Effector memory CD8-positive, alpha-beta T cell (primary cell): ENCODE measurements around the gene SOCS7.
A peak's percentile ranks its signal among the peaks of the same experiment; 100 is the strongest.

Source experiments
- ATAC-seq: fragments of 150-1000 bp; cut with Tn5 transposase; replicated peaks from 2 replicates; pipeline ENCODE4 v1.10.0; 2021; ENCODE audit warnings: mild to moderate bottlenecking, moderate library complexity
- DNase-seq, 3 experiments: peaks; one replicate each; pipeline ENCODE4 v3.0.0; 2021
- H3K27ac Mint-ChIP-seq, 2 donors: one replicate each; pipeline ENCODE4 v1.8.0; 2022; ENCODE audit warnings: mild to moderate bottlenecking in 2 of 2, mixed read lengths in 2 of 2, moderate library complexity in 2 of 2
- H3K27me3 Mint-ChIP-seq, 2 donors: one replicate each; pipeline ENCODE4 v1.8.0; 2022; ENCODE audit warnings: mixed read lengths in 2 of 2
- H3K36me3 Mint-ChIP-seq: one replicate; pipeline ENCODE4 v1.8.0; 2022; ENCODE audit warnings: mild to moderate bottlenecking, moderate library complexity, mixed read lengths; ENCODE audit not compliant: insufficient read depth
- H3K4me1 Mint-ChIP-seq, 2 donors: one replicate each; pipeline ENCODE4 v1.8.0; 2022; ENCODE audit warnings: low read depth in 2 of 2, mixed read lengths in 2 of 2
- H3K4me3 Mint-ChIP-seq, 2 donors: one replicate each; pipeline ENCODE4 v1.8.0; 2022; ENCODE audit warnings: mild to moderate bottlenecking in 2 of 2, mixed read lengths in 2 of 2, moderate library complexity in 2 of 2
- H3K9me3 Mint-ChIP-seq, 2 donors: one replicate each; pipeline ENCODE4 v1.8.0; 2022; ENCODE audit warnings: mixed read lengths in 2 of 2
- total RNA-seq, 9 experiments: gene quantifications; one replicate each; lab custom pipeline; 2026; lab: John Stamatoyannopoulos, UW

The SOCS7 gene
- total RNA-seq: 27.6 to 75.2 (median 48.8) reads per million in 9 experiments

DNA sequence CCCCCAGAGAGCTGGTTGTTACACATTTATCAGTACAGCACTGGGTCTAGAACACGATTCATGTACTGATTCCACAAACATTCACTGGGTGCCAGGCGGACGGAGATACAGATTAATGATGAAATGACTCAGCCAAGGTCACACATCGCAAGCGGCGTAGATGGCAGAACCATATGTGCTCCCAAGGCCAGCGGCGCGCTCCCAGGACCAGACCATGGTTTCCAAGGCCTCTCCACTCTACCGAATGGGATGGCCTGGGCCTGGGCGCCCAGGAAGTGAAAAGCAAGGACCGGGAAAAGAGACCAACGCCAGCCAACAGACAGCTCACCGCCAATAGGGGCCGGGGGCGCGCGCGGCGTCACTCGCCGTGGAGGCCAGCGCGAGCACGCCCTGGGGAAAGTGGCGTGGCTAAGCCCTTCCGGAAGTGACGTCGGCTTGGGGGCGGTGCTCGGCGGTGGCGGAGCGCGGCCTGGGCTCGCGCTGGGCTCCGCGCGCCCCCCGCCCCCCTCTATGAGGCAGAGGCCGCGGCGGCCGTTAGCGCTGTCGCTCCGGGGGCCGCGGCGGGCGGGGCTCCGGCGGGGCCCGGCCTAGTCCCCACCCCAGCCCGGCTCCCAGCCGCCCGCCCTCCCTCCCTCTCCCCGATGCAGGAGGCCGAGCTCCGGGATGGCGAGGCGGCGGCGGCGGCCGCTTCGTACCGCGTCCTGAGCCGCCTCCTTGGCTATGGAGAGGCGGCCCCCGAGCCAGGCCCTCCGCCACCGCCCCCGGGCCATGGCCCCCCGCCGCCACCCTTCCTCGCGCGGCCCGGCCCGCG, at the start of gene SOCS7:
Gene SOCS7, plus strand, starts transcription at position 433 of the 811 bp plus-strand sequence. Its CDS starts 209 bp downstream, at position 642.
- H3K4me1 Mint-ChIP-seq: peaks cover 36 to 41% of the 10 kb centered on the region in 2 donors
- H3K4me3 Mint-ChIP-seq: peak within 1 kb of the TSS; percentile 95
- no peaks in the 10 kb centered on the region for H3K27me3 Mint-ChIP-seq
- peak; percentile 92 to 93 (median 92) for DNase-seq
- ATAC-seq: peak; percentile 91
- H3K27ac Mint-ChIP-seq: peak within 1 kb of the TSS; percentile 93 to 95
- H3K36me3 Mint-ChIP-seq: peaks cover 5% of the 10 kb centered on the region
- H3K9me3 Mint-ChIP-seq: no peaks in the 10 kb centered on the region

GRCh38 chr17:38315497-38315896, 36.1 kb upstream of the SOCS7 start:
- no peak overlapping the region for H3K4me3 Mint-ChIP-seq
- no peak for DNase-seq
- H3K4me1 Mint-ChIP-seq: peaks cover 0 to 4% of the 10 kb centered on the region in 2 donors
- ATAC-seq: no peak
- no peaks in the 10 kb centered on the region for H3K27me3 Mint-ChIP-seq
- peaks cover 51% of the 10 kb centered on the region for H3K36me3 Mint-ChIP-seq
- no peaks in the 10 kb centered on the region for H3K9me3 Mint-ChIP-seq
- no peak overlapping the region for H3K27ac Mint-ChIP-seq

GRCh38 chr17:38317081-38317480, 34.6 kb upstream of the SOCS7 start:
- no peak for ATAC-seq

GRCh38 chr17:38320482-38320881, 31.2 kb upstream of the SOCS7 start:
- H3K36me3 Mint-ChIP-seq: peaks cover 31% of the 10 kb centered on the region
- H3K9me3 Mint-ChIP-seq: no peaks in the 10 kb centered on the region
- peaks cover 0 to 4% of the 10 kb centered on the region in 2 donors for H3K4me1 Mint-ChIP-seq
- H3K4me3 Mint-ChIP-seq: no peak overlapping the region
- no peak for DNase-seq
- no peaks in the 10 kb centered on the region for H3K27me3 Mint-ChIP-seq
- no peak for ATAC-seq
- H3K27ac Mint-ChIP-seq: no peak overlapping the region

More at GRCh38 chr17:38317081-38317480, 34.6 kb upstream of the SOCS7 start:
- Mint-ChIP-seq H3K4me1 (peaks cover 0 to 4% of the 10 kb centered on the region in 2 donors), H3K4me3 (no peak overlapping the region), H3K27me3 (no peaks in the 10 kb centered on the region), H3K36me3 (peaks cover 47% of the 10 kb centered on the region), H3K9me3 (no peaks in the 10 kb centered on the region), H3K27ac (no peak overlapping the region)
- DNase-seq: no peak

- H3K4me3 Mint-ChIP-seq: no peak overlapping the region
- H3K27me3 Mint-ChIP-seq: peaks cover 0 to 6% of the 10 kb centered on the region in 2 donors
- ATAC-seq (peak; percentile 86), DNase-seq (peak; percentile 66 to 75 (median 72))
- H3K4me1 Mint-ChIP-seq: no peaks in the 10 kb centered on the region
- peaks cover 19% of the 10 kb centered on the region for H3K36me3 Mint-ChIP-seq
- no peaks in the 10 kb centered on the region for H3K9me3 Mint-ChIP-seq
- H3K27ac Mint-ChIP-seq: no peak overlapping the region
Observed at GRCh38 chr17:38322156-38322779, 29.4 kb upstream of the SOCS7 start.

DNA sequence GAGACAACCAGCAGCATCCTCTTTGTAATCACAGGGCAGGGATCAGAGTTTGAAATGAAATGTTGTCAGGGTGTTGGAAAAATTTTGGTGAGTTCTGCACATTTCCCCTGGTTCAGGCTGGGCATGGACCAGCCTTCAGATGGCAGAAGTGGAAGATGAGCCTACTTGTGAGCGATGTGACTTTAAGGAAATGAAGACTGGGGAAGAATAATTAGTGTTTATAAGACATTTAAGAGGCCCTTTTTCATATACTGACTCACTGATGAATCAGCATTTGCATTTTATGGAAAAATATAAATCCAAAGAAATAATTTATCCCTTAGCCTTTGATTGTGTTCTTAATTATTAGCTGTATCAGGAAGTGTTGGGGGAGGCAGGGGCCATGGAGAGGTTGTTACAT, 28.7 kb upstream of the SOCS7 start:
- Mint-ChIP-seq H3K4me3 (no peak overlapping the region), H3K36me3 (peaks cover 16% of the 10 kb centered on the region), H3K4me1 (no peaks in the 10 kb centered on the region), H3K9me3 (no peaks in the 10 kb centered on the region), H3K27ac (no peak overlapping the region), H3K27me3 (peaks cover 0 to 12% of the 10 kb centered on the region in 2 donors)
- ATAC-seq (no peak), DNase-seq (no peak)

DNA sequence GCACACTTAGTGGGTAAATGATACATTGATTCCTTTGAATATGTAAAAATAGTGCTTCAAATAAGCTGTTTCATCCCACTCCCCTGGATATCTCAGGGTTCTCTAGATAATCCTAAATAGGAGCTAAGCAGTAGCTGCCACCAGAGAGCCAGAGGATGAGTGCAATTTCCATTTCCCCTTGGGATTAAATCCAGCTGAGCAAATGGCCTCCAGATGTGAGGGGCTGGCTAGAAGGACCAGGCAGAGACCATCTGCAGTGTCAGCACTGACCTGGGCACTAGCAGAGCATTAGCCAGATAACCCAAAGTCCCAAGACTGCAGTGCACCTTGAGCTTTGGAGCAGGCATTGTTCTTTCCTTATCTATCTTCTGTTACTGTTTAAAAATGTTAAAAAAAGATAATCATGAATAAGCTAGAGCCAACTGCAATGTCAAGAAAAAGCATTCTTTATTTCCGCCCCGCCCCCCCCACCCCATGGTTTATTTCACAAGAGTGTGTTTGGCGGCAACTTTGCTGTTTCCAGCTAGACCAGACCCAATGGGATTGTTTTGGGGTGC, 27.4 kb upstream of the SOCS7 start:
- ATAC-seq (no peak), DNase-seq (no peak)
- no peak overlapping the region for H3K4me3 Mint-ChIP-seq
- peaks cover 9 to 26% of the 10 kb centered on the region in 2 donors for H3K27me3 Mint-ChIP-seq
- H3K27ac Mint-ChIP-seq: no peak overlapping the region
- H3K9me3 Mint-ChIP-seq: no peaks in the 10 kb centered on the region
- H3K36me3 Mint-ChIP-seq: peaks cover 13% of the 10 kb centered on the region
- no peaks in the 10 kb centered on the region for H3K4me1 Mint-ChIP-seq

DNA sequence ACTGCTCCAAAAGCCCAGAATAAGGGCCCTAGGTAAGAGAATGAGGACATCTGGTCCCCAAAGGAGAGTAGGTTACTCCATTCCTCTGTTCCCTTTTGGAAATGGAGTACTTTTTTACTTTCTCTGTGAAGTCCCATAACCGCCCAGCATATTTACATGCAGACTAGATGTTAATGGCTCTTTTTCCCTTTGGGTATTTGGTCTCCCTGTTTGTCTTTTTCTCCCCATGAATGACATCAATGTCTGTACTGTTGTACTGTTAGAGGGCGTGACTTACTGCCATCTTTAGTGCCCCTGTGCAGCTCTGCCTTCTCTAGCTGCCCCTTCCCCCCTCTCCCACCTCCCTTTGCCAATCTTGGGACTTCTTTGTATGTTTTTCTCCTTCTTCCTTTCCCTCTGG, 26.9 kb upstream of the SOCS7 start:
- no peaks in the 10 kb centered on the region for H3K4me1 Mint-ChIP-seq
- ATAC-seq (no peak), DNase-seq (no peak)
- no peak overlapping the region for H3K27ac Mint-ChIP-seq
- H3K4me3 Mint-ChIP-seq: no peak overlapping the region
- H3K9me3 Mint-ChIP-seq: no peaks in the 10 kb centered on the region
- peaks cover 11% of the 10 kb centered on the region for H3K36me3 Mint-ChIP-seq
- peaks cover 14 to 31% of the 10 kb centered on the region in 2 donors for H3K27me3 Mint-ChIP-seq

- Mint-ChIP-seq H3K36me3 (peaks cover 11% of the 10 kb centered on the region), H3K9me3 (no peaks in the 10 kb centered on the region), H3K27me3 (peaks cover 20 to 37% of the 10 kb centered on the region in 2 donors), H3K4me3 (no peak overlapping the region), H3K27ac (no peak overlapping the region), H3K4me1 (no peaks in the 10 kb centered on the region)
- ATAC-seq (no peak), DNase-seq (no peak)
Observed at GRCh38 chr17:38325221-38325851, 26.3 kb upstream of the SOCS7 start.

- ATAC-seq: no peak
- Mint-ChIP-seq H3K4me3 (no peak overlapping the region), H3K4me1 (no peaks in the 10 kb centered on the region), H3K27me3 (peaks cover 31 to 53% of the 10 kb centered on the region in 2 donors), H3K36me3 (peaks cover 3% of the 10 kb centered on the region), H3K9me3 (no peaks in the 10 kb centered on the region), H3K27ac (peak overlapping the region in 1 of 2 donors; percentile 49)
- DNase-seq: no peak
Observed at GRCh38 chr17:38326996-38327792, 24.4 kb upstream of the SOCS7 start.

DNA sequence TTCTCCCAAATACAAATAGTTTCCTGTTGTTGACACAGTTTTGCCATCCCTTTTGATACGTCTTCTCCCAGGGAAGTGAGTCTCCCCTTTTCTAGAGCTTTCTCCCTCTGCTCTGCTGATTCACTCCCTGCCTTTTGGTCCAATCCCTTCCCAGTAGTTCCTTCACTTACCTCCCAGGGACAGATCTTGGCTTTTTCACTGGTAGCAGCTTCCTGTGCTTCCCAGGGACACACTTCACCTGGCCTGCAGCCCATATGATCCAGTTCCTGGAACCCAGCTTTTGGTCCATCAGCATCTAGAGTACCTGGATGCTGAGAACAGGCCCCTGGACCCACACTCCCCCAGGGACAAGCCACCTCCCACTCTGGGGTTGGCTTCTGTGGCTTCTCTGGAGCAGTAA, 23.7 kb upstream of the SOCS7 start:
- no peaks in the 10 kb centered on the region for H3K4me1 Mint-ChIP-seq
- peaks cover 3% of the 10 kb centered on the region for H3K36me3 Mint-ChIP-seq
- no peak overlapping the region for H3K27ac Mint-ChIP-seq
- no peak for DNase-seq
- H3K4me3 Mint-ChIP-seq: no peak overlapping the region
- ATAC-seq: no peak
- peaks cover 31 to 59% of the 10 kb centered on the region in 2 donors for H3K27me3 Mint-ChIP-seq
- no peaks in the 10 kb centered on the region for H3K9me3 Mint-ChIP-seq

DNA sequence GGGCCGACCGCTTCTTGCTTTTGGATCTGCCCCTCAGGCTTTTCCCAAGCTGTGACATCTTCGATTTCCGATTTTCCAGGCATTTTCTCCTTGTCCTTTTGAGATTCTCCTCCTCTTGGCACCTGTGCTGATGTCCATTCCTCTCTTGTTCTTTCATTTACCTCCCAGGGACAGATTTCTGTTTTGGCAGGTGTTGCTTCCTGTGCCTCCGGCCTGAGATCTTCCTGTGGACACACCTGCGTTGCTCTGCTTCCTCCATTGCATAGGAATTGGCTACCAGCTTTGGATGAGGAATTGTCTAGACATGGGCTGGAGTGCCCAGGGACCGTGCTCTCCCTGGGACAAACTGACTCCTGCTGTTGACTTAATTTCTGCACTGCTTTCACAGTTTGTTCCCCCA, 23.0 kb upstream of the SOCS7 start:
- ATAC-seq: no peak
- Mint-ChIP-seq H3K27me3 (peaks cover 37 to 66% of the 10 kb centered on the region in 2 donors), H3K27ac (no peak overlapping the region), H3K4me3 (no peak overlapping the region), H3K36me3 (no peaks in the 10 kb centered on the region), H3K9me3 (no peaks in the 10 kb centered on the region), H3K4me1 (no peaks in the 10 kb centered on the region)
- no peak for DNase-seq

GRCh38 chr17:38329284-38329683, 22.4 kb upstream of the SOCS7 start:
- DNase-seq: no peak
- no peak for ATAC-seq
- Mint-ChIP-seq H3K9me3 (no peaks in the 10 kb centered on the region), H3K27ac (no peak overlapping the region), H3K36me3 (no peaks in the 10 kb centered on the region), H3K4me3 (no peak overlapping the region), H3K27me3 (peaks cover 41 to 73% of the 10 kb centered on the region in 2 donors), H3K4me1 (no peaks in the 10 kb centered on the region)
